Measurements from ENCODE around the gene CHD2. TPM values are rescaled to one million over a fixed set of nuclear protein-coding genes. Genes with fewer than 3 reads are reported as not detected.
A peak's percentile ranks its signal among the peaks of the same experiment; 100 is the strongest.
"Not testable (repeated sequence)": the region's sequence is repeated elsewhere in the genome, so short reads cannot be mapped to it uniquely, and the experiment has no call there.

Gene CHD2
- total RNA-seq, result 90.9 TPM
- long read RNA-seq, partial matches to known transcripts, result 13 of 30 reads
- long read RNA-seq, other reads (novel, unspliced or antisense), result 16 of 30 reads

DNA sequence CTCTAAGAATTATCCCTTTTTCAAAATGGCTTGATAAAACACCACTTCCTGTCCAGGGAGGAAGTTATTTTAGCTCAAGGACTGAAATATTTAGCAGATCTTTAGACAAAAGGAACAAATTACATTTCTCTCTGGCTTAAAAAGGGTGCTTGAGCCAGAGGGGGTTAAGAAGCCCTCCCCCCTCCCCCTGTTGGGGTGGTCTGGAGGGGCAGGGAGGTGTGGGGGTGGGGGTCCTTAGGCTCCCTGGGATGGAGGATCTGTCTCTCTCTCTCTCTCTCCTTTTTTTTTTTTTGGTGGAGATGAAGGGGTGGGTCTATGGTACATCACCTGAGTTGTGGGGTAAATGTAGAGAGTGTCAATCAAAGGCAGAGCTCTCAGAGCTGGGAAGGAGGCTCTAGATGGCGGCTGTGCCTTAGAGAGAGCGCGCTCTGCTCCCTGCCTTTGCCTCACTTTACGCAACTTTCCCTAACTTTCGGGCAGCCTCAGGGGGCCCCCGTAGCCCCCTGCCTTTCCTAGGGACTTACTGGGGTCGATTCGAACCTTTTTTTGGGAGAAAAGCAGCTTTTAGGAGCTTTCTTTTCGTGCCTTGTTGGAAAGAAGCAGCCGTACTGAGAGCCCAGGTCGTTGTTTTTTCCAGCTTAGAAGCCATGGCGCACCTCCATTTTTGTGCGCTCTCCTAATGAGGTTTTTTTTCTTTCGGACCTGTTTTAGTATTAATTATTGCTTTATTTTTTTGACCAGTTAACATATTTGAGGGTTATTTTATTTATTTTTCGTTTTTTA, at the start of gene CHD2:
CHD2 (plus strand) TSS at position 377 of the 783 bp plus-strand sequence. CDS start 914 bp downstream, outside the sequence.
- DNase-seq (ENCODE audit: low spot score), result no peak

GRCh38 chr15:92853222-92853621, 46.9 kb upstream of the CHD2 start:
- peak; percentile 20 for DNase-seq (ENCODE audit: low spot score)

GRCh38 chr15:92861742-92862141, 38.4 kb upstream of the CHD2 start:
- DNase-seq (ENCODE audit: low spot score), result no peak

- DNase-seq (ENCODE audit: low spot score), result no peak
Measured at GRCh38 chr15:92864127-92864814, 35.9 kb upstream of the CHD2 start.

- no peak for DNase-seq (ENCODE audit: low spot score)
Measured at GRCh38 chr15:92869263-92869940, 30.7 kb upstream of the CHD2 start.

DNA sequence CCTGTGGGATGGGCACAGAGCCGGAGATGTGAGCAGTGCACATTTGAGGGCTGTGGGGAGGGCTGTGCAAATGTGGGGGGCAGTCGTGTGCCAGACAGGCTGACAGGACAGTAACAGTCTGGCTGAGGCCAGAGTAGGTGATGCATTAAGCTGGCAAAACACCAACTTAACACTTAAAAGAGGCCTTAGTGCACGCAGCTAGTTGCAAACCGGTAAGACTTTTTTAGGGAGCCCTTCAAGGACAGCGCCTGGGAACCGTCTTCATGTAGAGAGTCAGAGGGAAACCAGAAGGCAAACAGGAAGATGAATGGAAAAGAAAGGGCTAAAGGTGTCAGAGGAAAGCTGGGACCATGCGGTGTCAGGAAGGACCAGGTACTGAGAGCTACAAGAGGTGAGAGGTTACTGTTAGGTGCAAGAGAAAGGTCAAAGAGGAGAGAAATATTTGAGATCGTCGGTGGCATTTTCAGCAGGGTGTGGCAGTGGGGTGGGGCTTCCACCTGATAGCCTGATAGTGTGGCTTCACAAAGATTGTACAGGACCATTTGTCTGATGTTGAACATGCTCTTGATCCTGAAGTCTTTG, 30.0 kb upstream of the CHD2 start:
- DNase-seq (ENCODE audit: low spot score), result no peak

DNA sequence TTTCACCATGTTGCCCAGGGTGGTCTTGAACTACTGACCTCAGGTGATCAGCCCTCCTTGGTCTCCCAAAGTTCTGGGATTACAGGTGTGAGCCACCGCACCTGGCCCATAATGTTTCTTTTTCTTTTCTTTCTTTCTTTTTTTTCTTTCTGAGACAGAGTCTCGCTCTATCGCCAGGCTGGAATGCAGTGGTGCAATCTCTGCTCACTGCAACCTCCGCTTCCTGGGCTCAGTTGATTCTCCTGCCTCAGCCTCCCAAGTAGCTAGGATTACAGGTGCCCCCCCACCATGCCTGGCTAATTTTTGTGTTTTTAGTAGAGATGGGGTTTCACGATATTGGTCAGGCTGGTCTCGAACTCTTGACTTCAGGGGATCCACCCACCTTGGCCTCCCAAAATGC, 27.2 kb upstream of the CHD2 start:
- not testable (repeated sequence) for DNase-seq (ENCODE audit: low spot score)

DNA sequence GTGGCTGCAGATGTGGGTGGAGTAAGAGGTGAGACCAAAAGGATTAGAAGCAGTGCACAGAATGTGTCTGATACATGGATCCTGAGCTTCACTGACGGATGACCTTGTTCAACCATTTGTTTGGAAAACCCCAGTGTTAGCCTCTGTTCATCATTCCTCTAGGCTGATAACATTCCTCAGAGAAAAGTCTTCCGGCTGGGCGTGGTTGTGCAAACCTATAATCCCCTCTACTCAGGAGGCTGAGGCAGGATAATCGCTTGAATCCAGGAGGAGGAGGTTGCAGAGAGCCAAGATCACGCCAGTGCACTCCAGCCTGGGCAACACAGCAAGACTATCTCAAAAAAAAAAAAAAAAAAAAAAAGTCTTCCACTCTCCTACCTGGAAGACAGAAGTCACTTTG, 23.1 kb upstream of the CHD2 start:
- DNase-seq (ENCODE audit: low spot score), result no peak

GRCh38 chr15:92877416-92877815, 22.7 kb upstream of the CHD2 start:
- no peak for DNase-seq (ENCODE audit: low spot score)

- no peak for DNase-seq (ENCODE audit: low spot score)
Measured at GRCh38 chr15:92878593-92879053, 21.5 kb upstream of the CHD2 start.

DNA sequence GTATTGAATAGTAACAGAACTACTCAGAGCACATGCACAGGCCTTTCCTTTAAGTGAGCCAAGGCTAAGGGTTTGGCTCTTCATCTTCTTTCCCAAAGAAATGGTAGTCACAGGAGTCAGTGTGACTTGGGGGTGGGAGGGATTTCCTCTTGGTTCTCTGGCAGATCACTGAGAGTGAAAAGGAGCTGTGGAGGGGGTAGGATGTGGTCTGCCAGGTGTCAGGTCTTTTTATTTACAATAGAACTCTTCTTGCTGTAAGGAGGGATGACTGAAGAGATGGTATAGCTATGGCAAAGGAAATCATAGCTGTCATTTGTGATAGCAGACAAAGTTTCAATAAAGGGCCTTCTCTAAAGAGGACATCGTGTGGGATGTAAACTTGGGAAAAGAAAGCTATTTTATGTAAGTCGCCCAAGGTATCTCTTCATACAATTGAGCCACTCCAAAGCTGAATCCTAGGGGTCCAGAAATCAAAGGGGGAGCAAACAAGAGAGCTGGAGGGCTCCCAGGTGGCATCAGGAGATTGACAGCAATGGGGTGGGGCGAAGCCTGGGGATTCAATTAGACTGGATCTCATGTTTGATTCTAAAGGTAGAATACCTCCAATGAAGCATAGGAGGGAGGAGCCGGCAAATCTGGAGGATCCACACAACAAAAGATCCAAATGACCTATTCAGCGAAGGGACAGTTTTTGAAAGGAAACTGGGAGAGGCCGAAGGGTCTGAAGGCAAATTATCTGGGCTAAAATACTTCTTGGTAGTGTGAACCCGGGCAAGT, 20.0 kb upstream of the CHD2 start:
- DNase-seq (ENCODE audit: low spot score), result no peak

DNA sequence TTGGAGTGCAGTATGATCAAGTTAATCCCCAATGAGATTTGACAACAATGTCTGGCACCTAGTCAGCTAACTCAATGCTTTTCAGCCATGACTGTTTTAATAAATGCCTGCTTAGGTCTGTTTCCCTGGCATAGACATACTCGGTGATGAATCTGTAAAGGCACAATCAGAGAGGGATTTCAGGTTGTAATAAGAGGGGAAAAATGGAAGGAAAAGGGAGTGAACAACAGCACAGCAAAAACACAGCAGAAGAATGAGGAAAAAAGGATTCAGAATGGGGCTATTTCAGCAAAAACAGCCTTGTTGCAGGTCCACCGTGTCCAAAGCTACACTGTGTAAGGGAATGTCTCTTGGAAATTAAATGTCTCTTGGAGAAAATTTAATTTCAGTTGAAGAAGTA, 19.3 kb upstream of the CHD2 start:
- no peak for DNase-seq (ENCODE audit: low spot score)

DNA sequence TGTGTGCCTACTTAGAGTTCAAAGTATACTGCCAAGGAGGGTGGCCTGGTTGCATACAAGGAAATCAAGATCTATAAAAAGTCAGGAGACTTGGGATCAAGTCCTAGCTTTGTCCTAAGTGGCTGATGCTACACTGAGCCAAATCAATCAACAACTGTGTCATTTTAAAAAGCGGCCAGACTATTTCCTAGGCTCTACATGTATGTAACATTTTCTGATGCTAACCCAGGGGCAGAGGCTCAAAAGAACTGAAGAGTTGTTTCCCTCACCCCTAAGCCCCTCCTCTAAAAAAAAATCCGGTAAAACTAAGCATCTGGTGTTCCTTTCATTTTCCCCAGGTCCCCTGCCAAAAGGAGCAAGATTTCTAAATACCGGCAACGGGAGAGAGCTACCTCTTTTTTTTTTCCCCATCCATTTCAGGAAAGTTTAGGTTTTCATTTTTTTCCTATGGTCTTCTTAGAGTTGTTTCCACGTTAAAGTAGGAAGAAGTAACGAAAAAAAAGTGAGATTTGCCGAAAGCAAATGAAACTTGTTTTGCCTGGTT, 18.8 kb upstream of the CHD2 start:
- no peak for DNase-seq (ENCODE audit: low spot score)

- DNase-seq (ENCODE audit: low spot score), result peak; percentile 100
Measured at GRCh38 chr15:92881802-92882696, 18.1 kb upstream of the CHD2 start.

- no peak for DNase-seq (ENCODE audit: low spot score)
Measured at GRCh38 chr15:92882697-92883162, 17.4 kb upstream of the CHD2 start.

GRCh38 chr15:92883163-92883875, 16.8 kb upstream of the CHD2 start:
- no peak for DNase-seq (ENCODE audit: low spot score)

GRCh38 chr15:92883876-92884435, 16.2 kb upstream of the CHD2 start:
- DNase-seq (ENCODE audit: low spot score), result no peak
